HepG2 (cell line): ENCODE measurements around the gene CPT1C. TPM values are rescaled to one million over a fixed set of nuclear protein-coding genes. Genes with fewer than 3 reads are reported as not detected.
A peak's percentile ranks its signal among the peaks of the same experiment; 100 is the strongest.

Source experiments
- ZBTB1 ChIP-seq: sonication (generic); formaldehyde crosslinking; IDR thresholded peaks from 2 replicates; pipeline ENCODE4 v1.4.0; 2020; ENCODE audit warnings: missing genetic modification reagents, borderline replicate concordance
- ZBTB46 ChIP-seq: sonication (generic); formaldehyde crosslinking; IDR thresholded peaks from 2 replicates; pipeline ENCODE4 v1.4.0; 2020; ENCODE audit warnings: mild to moderate bottlenecking, missing genetic modification reagents, borderline replicate concordance
- polyA plus RNA-seq, 8 experiments: library from polyadenylated mRNA; depleted of rRNA in 3 of 8; stranded (reverse) in 7 of 8; unstranded in 1 of 8; fragments of >200 nt; fragmentation: Illumina TruSeq in 4 of 8; extraction: Trizol in 4 of 8; gene quantifications; 2 replicates each; pipeline versions ENCODE4 v1.2.1 to v1.2.3, GENCODE V29; 2011 to 2016; ENCODE audit warnings: low read depth in 4 of 8, missing spikeins in 1 of 8, mixed read lengths in 1 of 8; ENCODE audit not compliant: insufficient read depth in 1 of 8
- total RNA-seq, 5 experiments: library from RNA; depleted of rRNA; stranded (reverse); fragments of >200 nt; fragmentation: Illumina TruSeq; extraction: Trizol; gene quantifications; 2 replicates each; pipeline ENCODE4 v1.2.3, GENCODE V29; 2016; ENCODE audit warnings: low read depth in 1 of 5
- TF ChIP-seq, protein P1 (sequence below): sonication (generic); formaldehyde crosslinking; IDR thresholded peaks from 2 replicates; pipeline ENCODE4 v1.4.0; 2020; ENCODE audit warnings: missing genetic modification reagents

The CPT1C gene
- total and polyA plus RNA-seq, 2 of the 13 experiments (the other 11 are each of a cell fraction or from before 2014, with no cell fraction given): 0.18 TPM; not detected in 1

DNA sequence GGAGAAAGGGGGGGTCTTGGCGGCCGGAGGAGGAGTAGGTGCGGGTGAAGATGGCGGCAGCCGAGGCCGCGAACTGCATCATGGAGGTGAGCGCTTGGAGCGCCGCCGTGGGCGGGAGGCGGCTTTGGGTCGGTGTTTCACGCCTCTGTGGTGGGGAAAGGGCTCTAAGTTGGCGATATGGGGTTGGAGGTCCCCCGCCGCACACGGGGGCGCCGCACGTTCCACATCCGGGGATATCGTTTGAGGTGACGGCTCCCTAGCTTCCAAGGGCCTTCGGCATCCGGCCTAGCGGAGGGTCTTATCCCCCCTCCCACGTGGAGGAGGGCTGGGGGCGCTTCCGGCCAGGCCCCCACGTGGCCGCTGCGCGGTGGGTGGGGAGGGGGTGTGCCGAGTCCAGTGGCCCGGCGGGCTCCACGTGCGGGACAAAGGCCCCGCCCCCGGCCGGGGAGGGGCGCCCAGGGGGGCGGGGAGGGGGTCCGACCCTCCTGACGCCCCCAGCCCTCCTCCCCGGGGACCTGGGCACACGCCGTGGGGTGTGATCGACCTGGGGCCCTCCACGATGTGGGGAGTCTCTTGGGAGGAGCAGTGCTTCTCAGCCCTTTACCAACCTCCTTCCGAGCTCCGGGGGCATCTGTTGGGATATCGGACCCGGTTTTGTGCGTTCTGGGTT, 13.6 kb upstream of the CPT1C start, which contains the start of gene PRMT1 (continued):
- TF ChIP-seq ZBTB46 (CRISPR knock-in tag): 0 out of 2 replicates have a peak, but pooled peaks have one; percentile 41
- TF ChIP-seq, protein P1, sequence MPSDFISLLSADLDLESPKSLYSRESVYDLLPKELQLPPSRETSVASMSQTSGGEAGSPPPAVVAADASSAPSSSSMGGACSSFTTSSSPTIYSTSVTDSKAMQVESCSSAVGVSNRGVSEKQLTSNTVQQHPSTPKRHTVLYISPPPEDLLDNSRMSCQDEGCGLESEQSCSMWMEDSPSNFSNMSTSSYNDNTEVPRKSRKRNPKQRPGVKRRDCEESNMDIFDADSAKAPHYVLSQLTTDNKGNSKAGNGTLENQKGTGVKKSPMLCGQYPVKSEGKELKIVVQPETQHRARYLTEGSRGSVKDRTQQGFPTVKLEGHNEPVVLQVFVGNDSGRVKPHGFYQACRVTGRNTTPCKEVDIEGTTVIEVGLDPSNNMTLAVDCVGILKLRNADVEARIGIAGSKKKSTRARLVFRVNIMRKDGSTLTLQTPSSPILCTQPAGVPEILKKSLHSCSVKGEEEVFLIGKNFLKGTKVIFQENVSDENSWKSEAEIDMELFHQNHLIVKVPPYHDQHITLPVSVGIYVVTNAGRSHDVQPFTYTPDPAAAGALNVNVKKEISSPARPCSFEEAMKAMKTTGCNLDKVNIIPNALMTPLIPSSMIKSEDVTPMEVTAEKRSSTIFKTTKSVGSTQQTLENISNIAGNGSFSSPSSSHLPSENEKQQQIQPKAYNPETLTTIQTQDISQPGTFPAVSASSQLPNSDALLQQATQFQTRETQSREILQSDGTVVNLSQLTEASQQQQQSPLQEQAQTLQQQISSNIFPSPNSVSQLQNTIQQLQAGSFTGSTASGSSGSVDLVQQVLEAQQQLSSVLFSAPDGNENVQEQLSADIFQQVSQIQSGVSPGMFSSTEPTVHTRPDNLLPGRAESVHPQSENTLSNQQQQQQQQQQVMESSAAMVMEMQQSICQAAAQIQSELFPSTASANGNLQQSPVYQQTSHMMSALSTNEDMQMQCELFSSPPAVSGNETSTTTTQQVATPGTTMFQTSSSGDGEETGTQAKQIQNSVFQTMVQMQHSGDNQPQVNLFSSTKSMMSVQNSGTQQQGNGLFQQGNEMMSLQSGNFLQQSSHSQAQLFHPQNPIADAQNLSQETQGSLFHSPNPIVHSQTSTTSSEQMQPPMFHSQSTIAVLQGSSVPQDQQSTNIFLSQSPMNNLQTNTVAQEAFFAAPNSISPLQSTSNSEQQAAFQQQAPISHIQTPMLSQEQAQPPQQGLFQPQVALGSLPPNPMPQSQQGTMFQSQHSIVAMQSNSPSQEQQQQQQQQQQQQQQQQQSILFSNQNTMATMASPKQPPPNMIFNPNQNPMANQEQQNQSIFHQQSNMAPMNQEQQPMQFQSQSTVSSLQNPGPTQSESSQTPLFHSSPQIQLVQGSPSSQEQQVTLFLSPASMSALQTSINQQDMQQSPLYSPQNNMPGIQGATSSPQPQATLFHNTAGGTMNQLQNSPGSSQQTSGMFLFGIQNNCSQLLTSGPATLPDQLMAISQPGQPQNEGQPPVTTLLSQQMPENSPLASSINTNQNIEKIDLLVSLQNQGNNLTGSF (CRISPR knock-in tag): 0 out of 2 replicates have a peak, but pooled peaks have one; percentile 27
- TF ChIP-seq ZBTB1: no peak
